Measurements from ENCODE around the gene UBE2J2.
A peak's percentile ranks its signal among the peaks of the same experiment; 100 is the strongest.

UBE2J2 gene

DNA sequence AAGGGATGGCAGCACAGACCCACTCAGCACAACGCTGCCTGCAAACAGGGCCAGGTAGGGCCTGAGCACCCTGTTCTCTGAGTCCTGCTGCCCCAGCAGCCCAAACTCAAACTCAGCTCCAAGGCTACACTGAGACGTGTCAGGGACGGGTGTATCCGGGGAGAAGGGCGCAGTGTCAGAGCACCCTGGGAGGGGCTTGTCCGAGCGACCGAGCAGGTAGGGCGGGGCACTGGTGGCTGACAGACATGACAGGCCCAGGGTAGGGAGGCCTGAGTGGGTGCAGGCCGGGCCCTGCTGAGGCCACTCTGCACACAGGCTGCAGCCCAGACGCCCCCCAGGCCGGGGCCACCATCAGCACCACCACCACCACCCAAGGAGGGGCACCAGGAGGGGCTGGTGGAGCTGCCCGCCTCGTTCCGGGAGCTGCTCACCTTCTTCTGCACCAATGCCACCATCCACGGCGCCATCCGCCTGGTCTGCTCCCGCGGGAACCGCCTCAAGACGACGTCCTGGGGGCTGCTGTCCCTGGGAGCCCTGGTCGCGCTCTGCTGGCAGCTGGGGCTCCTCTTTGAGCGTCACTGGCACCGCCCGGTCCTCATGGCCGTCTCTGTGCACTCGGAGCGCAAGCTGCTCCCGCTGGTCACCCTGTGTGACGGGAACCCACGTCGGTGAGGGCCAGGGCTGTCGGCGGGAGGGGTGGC lies 12.1 kb upstream of the UBE2J2 start:
- ChIA-PET POLR2A (interaction anchor here (2.1 kb wide), 1 partner anchor 12 kb away, joined by 8 read pairs; the partner anchor contains the start of gene UBE2J2), CTCF (no interaction called here)
- no peak for DNase-seq (ENCODE audit: extremely low spot score)
- TF ChIP-seq FOXA1 (IDR thresholded peaks at IDR 0.05): no peak
- no peak for TF ChIP-seq TARDBP (IDR thresholded peaks at IDR 0.05)
- TF ChIP-seq BHLHE40 (IDR thresholded peaks at IDR 0.05; ENCODE audit: borderline replicate concordance): no peak
- TF ChIP-seq SUZ12 (IDR thresholded peaks at IDR 0.05): no peak
- TF ChIP-seq SP1 (IDR thresholded peaks at IDR 0.05): no peak
- no peak for TF ChIP-seq L3MBTL2 (conservative IDR thresholded peaks at IDR 0.05)
- TF ChIP-seq CTBP1 (IDR thresholded peaks at IDR 0.05; ENCODE audit: borderline replicate concordance): no peak
- TF ChIP-seq ELF4 (IDR thresholded peaks at IDR 0.05): no peak
- TF ChIP-seq NFRKB (IDR thresholded peaks at IDR 0.05): no peak
- TF ChIP-seq FOXM1 (IDR thresholded peaks at IDR 0.05; ENCODE audit: borderline replicate concordance): no peak
- TF ChIP-seq, protein P1, sequence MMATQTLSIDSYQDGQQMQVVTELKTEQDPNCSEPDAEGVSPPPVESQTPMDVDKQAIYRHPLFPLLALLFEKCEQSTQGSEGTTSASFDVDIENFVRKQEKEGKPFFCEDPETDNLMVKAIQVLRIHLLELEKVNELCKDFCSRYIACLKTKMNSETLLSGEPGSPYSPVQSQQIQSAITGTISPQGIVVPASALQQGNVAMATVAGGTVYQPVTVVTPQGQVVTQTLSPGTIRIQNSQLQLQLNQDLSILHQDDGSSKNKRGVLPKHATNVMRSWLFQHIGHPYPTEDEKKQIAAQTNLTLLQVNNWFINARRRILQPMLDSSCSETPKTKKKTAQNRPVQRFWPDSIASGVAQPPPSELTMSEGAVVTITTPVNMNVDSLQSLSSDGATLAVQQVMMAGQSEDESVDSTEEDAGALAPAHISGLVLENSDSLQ (IDR thresholded peaks at IDR 0.05): no peak
- TF ChIP-seq FOXK2 (IDR thresholded peaks at IDR 0.05): no peak
- no peak for TF ChIP-seq LEF1 (IDR thresholded peaks at IDR 0.05; ENCODE audit: borderline replicate concordance)

DNA sequence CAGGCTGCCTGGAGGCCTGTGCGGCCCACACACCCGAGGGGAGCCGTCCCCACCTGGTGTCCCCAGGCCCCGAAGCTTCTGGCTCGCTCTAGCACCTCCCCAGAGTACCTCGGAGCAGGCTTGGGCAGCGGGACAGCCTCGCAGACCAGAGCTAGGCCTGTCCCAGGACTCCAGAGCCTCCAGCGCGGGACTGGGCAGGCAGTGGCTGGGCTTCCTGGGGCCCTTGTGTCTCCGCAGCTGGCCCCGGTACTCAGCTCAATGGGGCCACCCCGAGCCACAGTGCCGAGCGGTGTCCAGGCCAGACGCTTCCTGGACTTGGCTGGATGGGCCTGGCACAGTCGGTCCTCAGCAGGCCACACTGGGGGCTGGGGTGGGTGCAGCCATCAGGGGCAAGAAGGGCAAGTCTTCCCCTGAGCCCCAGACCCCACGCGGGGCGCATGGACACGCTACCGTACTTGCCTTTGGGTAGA lies 11.5 kb upstream of the UBE2J2 start:
- CTCF ChIA-PET: no interaction called here
- no peak for TF ChIP-seq ELF4 (IDR thresholded peaks at IDR 0.05)
- no peak for TF ChIP-seq NFRKB (IDR thresholded peaks at IDR 0.05)
- TF ChIP-seq TARDBP (IDR thresholded peaks at IDR 0.05): no peak
- TF ChIP-seq BHLHE40 (IDR thresholded peaks at IDR 0.05; ENCODE audit: borderline replicate concordance): no peak
- TF ChIP-seq L3MBTL2 (conservative IDR thresholded peaks at IDR 0.05): no peak
- no peak for TF ChIP-seq HDGF (IDR thresholded peaks at IDR 0.05; ENCODE audit: borderline replicate concordance)
- TF ChIP-seq ZNF384 (IDR thresholded peaks at IDR 0.05): no peak
- no peak for TF ChIP-seq ARNT (IDR thresholded peaks at IDR 0.05)
- no peak for TF ChIP-seq LEF1 (IDR thresholded peaks at IDR 0.05; ENCODE audit: borderline replicate concordance)
- TF ChIP-seq SP1 (IDR thresholded peaks at IDR 0.05): no peak
- TF ChIP-seq FOXA1 (IDR thresholded peaks at IDR 0.05): no peak
- TF ChIP-seq, protein P1 (IDR thresholded peaks at IDR 0.05): no peak
- no peak for TF ChIP-seq FOXM1 (IDR thresholded peaks at IDR 0.05; ENCODE audit: borderline replicate concordance)
- TF ChIP-seq FOXK2 (IDR thresholded peaks at IDR 0.05): no peak
- no peak for TF ChIP-seq CTBP1 (IDR thresholded peaks at IDR 0.05; ENCODE audit: borderline replicate concordance)
- TF ChIP-seq SUZ12 (IDR thresholded peaks at IDR 0.05): no peak
- no peak for DNase-seq (ENCODE audit: extremely low spot score)
- POLR2A ChIA-PET: interaction anchor here (2.1 kb wide), 1 partner anchor 11 kb away, joined by 8 read pairs; the partner anchor contains the start of gene UBE2J2

DNA sequence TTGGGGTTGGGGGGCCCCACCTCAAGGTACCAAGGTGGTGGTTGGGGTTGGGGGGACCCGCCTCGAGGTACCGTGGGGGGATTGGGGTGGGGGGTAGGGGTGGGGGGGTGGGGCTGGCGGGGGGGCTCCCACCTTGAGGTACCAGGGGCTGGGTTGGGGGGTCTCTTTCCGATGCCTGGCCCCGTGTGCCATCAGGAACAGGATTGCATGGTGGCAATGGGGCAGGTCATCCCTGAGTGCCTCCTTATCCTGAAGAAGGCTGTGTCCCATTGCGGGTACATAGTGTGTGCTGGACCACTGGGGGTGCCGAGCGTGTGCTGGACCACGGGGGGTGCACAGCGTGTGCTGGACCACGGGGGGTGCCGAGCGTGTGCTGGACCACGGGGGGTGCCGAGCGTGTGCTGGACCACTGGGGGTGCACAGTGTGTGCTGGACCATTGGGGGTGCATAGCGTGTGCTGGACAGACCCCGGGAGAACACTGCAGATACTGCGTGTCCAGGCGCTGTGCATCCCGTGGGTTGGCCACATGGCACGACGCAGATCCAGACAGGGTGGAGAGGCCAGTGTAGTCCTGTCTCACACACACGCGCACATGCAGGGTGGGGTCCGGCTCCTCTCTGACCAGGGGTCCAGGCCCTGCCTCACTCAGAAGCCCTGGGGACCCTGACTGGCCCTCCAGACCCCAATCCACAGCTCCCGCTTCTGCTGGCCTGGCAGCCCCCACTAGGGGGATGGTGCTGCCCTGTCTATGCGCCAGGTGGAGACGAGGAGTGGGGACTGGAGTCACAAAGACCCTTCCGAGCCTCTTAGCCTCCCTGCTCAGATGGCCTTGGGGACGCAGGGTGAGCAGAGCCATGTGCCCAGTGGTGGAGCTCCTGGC lies 10.8 kb upstream of the UBE2J2 start:
- ChIA-PET CTCF (no interaction called here), POLR2A (interaction anchor here (2.1 kb wide), 1 partner anchor 11 kb away, joined by 8 read pairs; the partner anchor contains the start of gene UBE2J2)
- no peak for TF ChIP-seq FOXA1 (IDR thresholded peaks at IDR 0.05)
- TF ChIP-seq NFRKB (IDR thresholded peaks at IDR 0.05): no peak
- no peak for TF ChIP-seq FOXM1 (IDR thresholded peaks at IDR 0.05; ENCODE audit: borderline replicate concordance)
- TF ChIP-seq, protein P1 (IDR thresholded peaks at IDR 0.05): no peak
- no peak for TF ChIP-seq CTBP1 (IDR thresholded peaks at IDR 0.05; ENCODE audit: borderline replicate concordance)
- no peak for TF ChIP-seq HDGF (IDR thresholded peaks at IDR 0.05; ENCODE audit: borderline replicate concordance)
- TF ChIP-seq L3MBTL2 (conservative IDR thresholded peaks at IDR 0.05): no peak
- TF ChIP-seq BHLHE40 (IDR thresholded peaks at IDR 0.05; ENCODE audit: borderline replicate concordance): no peak
- TF ChIP-seq SP1 (IDR thresholded peaks at IDR 0.05): no peak
- no peak for TF ChIP-seq ARNT (IDR thresholded peaks at IDR 0.05)
- TF ChIP-seq TARDBP (IDR thresholded peaks at IDR 0.05): no peak
- no peak for TF ChIP-seq ELF4 (IDR thresholded peaks at IDR 0.05)
- no peak for TF ChIP-seq FOXK2 (IDR thresholded peaks at IDR 0.05)
- no peak for DNase-seq (ENCODE audit: extremely low spot score)

DNA sequence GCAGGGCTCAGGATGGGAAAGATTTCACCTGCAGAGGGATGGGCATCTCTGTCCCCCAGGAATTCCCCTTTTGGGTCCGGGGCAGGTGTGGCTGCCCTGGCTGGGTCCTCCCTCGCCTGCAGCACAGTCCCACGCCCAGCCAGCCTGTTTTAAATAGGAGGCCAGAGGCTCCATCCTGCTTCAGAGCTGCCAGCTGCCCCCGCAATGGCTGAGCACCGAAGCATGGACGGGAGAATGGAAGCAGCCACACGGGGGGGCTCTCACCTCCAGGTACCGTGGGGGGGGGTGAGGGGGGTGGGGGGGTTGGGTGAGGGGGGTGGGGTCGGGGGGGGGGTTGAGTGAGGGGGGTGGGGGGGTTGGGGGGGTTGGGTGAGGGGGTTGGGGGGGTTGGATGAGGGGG lies 10.2 kb upstream of the UBE2J2 start:
- TF ChIP-seq CTBP1 (IDR thresholded peaks at IDR 0.05; ENCODE audit: borderline replicate concordance): no peak
- no peak for TF ChIP-seq SUZ12 (IDR thresholded peaks at IDR 0.05)
- TF ChIP-seq HDGF (IDR thresholded peaks at IDR 0.05; ENCODE audit: borderline replicate concordance): no peak
- no peak for TF ChIP-seq ZNF384 (IDR thresholded peaks at IDR 0.05)
- no peak for TF ChIP-seq LEF1 (IDR thresholded peaks at IDR 0.05; ENCODE audit: borderline replicate concordance)
- TF ChIP-seq ARNT (IDR thresholded peaks at IDR 0.05): no peak
- no peak for TF ChIP-seq TARDBP (IDR thresholded peaks at IDR 0.05)
- TF ChIP-seq BHLHE40 (IDR thresholded peaks at IDR 0.05; ENCODE audit: borderline replicate concordance): no peak
- peak; percentile 45 for DNase-seq (ENCODE audit: extremely low spot score)
- POLR2A ChIA-PET: no interaction called here
- CTCF ChIA-PET: no interaction called here

DNA sequence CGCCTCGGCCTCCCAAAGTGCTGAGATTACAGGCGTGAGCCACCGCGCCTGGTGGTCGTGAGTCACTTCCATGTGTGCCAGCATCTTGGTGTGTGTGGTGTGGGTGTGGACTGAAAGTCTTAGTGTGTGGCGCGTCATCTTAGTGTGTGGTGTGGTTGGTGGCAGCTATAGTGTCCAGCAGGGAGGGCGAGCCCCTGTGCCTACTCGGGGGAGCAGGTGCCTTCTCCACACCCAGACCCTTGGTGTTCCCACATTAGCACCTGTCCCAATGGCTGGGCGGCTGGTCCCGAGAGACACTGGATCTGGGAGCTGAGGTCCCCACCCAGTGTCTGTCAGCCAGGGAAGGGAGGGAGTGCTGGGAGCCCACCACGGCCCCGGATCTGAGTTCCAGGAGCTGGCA lies 9.3 kb upstream of the UBE2J2 start:
- POLR2A ChIA-PET: no interaction called here
- DNase-seq (ENCODE audit: extremely low spot score): no peak
- TF ChIP-seq ZNF384 (IDR thresholded peaks at IDR 0.05) (no peak), ARNT (IDR thresholded peaks at IDR 0.05) (no peak), ELF4 (IDR thresholded peaks at IDR 0.05) (no peak), FOXA1 (IDR thresholded peaks at IDR 0.05) (no peak), BHLHE40 (IDR thresholded peaks at IDR 0.05; ENCODE audit: borderline replicate concordance) (no peak), FOXK2 (IDR thresholded peaks at IDR 0.05) (no peak), L3MBTL2 (conservative IDR thresholded peaks at IDR 0.05) (no peak)
- TF ChIP-seq, protein P1 (IDR thresholded peaks at IDR 0.05): no peak
- CTCF ChIA-PET: interaction anchor here (1.4 kb wide), 1 partner anchor 9 kb away, joined by 3 read pairs; no protein-coding TSS in a partner anchor

Measured in HEK293T (cell line).